ENCODE measurements around the gene USP13. TPM values are rescaled to one million over a fixed set of nuclear protein-coding genes. Genes with fewer than 3 reads are reported as not detected.
A peak's percentile ranks its signal among the peaks of the same experiment; 100 is the strongest.

Gene USP13
- polyA plus RNA-seq, 1 experiment: 15.2 TPM

GRCh38 chr3:179744667-179745066 lies 91.8 kb downstream of the USP13 start:
- Histone ChIP-seq H3K9me3 (ENCODE audit: control insufficient read depth, insufficient read depth, low read length) (no peaks in the 10 kb centered on the region), H3K27ac (ENCODE audit: low read depth, low read length) (no peak overlapping the region), H3K27me3 (ENCODE audit: control insufficient read depth, insufficient read depth, low read length) (no peaks in the 10 kb centered on the region), H3K4me3 (ENCODE audit: low read depth, low read length) (no peak overlapping the region)
- ChIA-PET POLR2A (interaction anchor here (0.6 kb wide), 1 partner anchor 91 kb away, joined by 3 read pairs; no protein-coding TSS in a partner anchor), CTCF (no interaction called here)
- TF ChIP-seq CTCF (IDR thresholded peaks at IDR 0.05; ENCODE audit: low read depth, low read length): no peak
- DNase-seq (ENCODE audit: low read depth, low spot score): no peak

DNA sequence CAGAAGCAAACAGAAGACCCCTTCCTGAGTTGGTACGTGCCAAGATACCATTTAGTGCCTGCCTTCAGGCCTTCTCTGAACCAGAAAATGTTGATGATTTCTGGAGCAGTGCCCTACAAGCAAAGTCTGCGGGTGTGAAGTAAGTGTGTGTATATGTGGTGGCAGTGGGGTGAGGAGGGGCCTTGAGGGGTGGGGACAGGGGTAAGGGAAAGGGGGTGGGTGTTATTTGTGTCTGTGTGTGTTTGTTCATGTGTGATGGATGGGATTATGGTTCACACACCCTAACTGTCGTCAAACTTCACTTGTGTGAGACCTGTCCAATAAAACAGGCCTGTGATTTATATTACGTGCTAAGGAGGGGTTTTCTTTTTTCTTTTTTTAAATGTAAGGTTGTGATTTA lies 92.2 kb downstream of the USP13 start:
- Histone ChIP-seq H3K9me3 (ENCODE audit: control insufficient read depth, insufficient read depth, low read length) (no peaks in the 10 kb centered on the region), H3K4me3 (ENCODE audit: low read depth, low read length) (no peak overlapping the region), H3K27ac (ENCODE audit: low read depth, low read length) (no peak overlapping the region), H3K27me3 (ENCODE audit: control insufficient read depth, insufficient read depth, low read length) (no peaks in the 10 kb centered on the region)
- no peak for TF ChIP-seq CTCF (IDR thresholded peaks at IDR 0.05; ENCODE audit: low read depth, low read length)
- CTCF ChIA-PET: no interaction called here
- POLR2A ChIA-PET: no interaction called here
- DNase-seq (ENCODE audit: low read depth, low spot score): no peak

DNA sequence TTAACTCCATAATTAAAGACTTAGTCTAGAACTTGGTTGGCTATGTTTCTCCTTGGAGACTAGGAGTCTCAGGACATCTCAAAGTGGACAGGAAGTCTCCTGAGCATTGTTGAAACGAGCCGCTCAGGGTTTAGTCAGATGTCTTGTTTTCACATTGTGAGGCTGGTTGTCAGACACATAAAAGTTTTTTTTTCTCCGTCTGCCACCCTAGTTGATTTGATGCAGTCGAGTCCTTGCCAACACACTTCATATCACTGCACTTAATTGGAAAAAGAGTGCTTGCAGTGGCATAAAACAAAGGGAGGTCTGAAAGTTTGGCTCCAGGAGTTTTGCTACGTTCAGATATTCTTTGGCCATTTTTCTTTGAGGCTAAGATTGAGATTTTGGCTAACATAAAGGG lies 92.9 kb downstream of the USP13 start:
- POLR2A ChIA-PET: no interaction called here
- CTCF ChIA-PET: no interaction called here
- Histone ChIP-seq H3K9me3 (ENCODE audit: control insufficient read depth, insufficient read depth, low read length) (no peaks in the 10 kb centered on the region), H3K27ac (ENCODE audit: low read depth, low read length) (no peak overlapping the region), H3K4me3 (ENCODE audit: low read depth, low read length) (no peak overlapping the region), H3K27me3 (ENCODE audit: control insufficient read depth, insufficient read depth, low read length) (no peaks in the 10 kb centered on the region)
- no peak for DNase-seq (ENCODE audit: low read depth, low spot score)
- no peak for TF ChIP-seq CTCF (IDR thresholded peaks at IDR 0.05; ENCODE audit: low read depth, low read length)

DNA sequence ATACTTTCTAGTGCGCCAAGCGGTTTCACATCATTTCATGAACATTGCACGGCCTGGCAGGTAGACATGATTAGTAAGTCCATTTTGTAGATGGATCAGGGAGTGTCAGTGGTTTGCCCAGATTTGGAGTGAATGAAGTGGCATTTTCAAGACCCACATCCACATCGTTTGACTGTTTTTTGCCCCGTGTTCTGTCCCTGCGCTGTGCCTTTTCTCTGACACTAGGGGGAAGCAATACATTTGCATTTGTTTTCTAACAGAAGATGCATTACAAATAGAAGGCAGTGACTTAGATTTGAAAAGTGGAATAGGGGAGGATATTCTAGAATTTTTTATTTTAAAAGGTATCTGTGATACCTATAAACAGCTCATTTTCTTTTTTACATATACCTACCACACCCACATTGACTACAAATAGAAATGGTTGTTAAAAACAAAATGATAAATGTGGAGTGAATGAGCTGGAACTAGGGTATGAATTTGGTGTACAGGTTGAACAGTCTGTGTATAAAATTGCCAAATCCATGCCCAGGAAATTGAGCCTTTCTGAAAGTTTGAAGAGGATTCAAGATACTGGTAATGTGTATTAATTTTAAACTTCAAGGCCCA lies 98.0 kb downstream of the USP13 start:
- H3K4me3 ChIP-seq (ENCODE audit: low read depth, low read length): no peak overlapping the region
- no peak overlapping the region for H3K27ac ChIP-seq (ENCODE audit: low read depth, low read length)
- peak; percentile 75 for TF ChIP-seq CTCF (IDR thresholded peaks at IDR 0.05; ENCODE audit: low read depth, low read length)
- H3K9me3 ChIP-seq (ENCODE audit: control insufficient read depth, insufficient read depth, low read length): no peaks in the 10 kb centered on the region
- ChIA-PET POLR2A (interaction anchor here (0.9 kb wide), 1 partner anchor 10 kb away, joined by 3 read pairs; no protein-coding TSS in a partner anchor), CTCF (interaction anchor here (0.6 to 2.4 kb wide), 18 partner anchors 10 to 1605 kb away, joined by 3 to 15 read pairs (median 5); no protein-coding TSS in a partner anchor)
- no peak for DNase-seq (ENCODE audit: low read depth, low spot score)
- no peaks in the 10 kb centered on the region for H3K27me3 ChIP-seq (ENCODE audit: control insufficient read depth, insufficient read depth, low read length)

DNA sequence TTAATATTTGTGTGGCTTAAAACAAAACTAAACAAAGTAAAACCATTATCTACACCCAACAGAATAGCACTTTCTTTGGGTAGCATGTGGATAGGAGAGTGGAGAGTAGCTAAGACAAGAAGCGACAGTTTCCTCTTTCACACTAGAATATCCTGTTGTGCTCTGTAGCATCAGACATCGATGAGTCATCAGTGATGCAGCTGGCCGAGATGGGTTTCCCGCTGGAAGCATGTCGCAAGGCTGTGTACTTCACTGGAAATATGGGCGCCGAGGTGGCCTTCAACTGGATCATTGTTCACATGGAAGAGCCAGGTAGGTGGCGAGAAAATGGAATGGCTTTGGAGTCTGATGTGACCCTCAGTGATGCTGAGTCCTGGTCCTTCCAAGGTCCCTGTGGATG lies 108.1 kb downstream of the USP13 start:
- CTCF ChIA-PET: interaction anchor here (0.5 to 1.3 kb wide), 4 partner anchors 9 to 81 kb away, joined by 3 to 9 read pairs (median 4); no protein-coding TSS in a partner anchor
- DNase-seq (ENCODE audit: low read depth, low spot score): peak; percentile 18

More for the DNA sequence above, 108.1 kb downstream of the USP13 start:
- POLR2A ChIA-PET: interaction anchor here (0.8 kb wide), 1 partner anchor 10 kb away, joined by 3 read pairs; no protein-coding TSS in a partner anchor
- Histone ChIP-seq H3K27me3 (ENCODE audit: control insufficient read depth, insufficient read depth, low read length) (no peaks in the 10 kb centered on the region), H3K9me3 (ENCODE audit: control insufficient read depth, insufficient read depth, low read length) (no peaks in the 10 kb centered on the region), H3K4me3 (ENCODE audit: low read depth, low read length) (no peak overlapping the region), H3K27ac (ENCODE audit: low read depth, low read length) (no peak overlapping the region)
- no peak for TF ChIP-seq CTCF (IDR thresholded peaks at IDR 0.05; ENCODE audit: low read depth, low read length)

Measured in AG04450 (cell line).